MCF 10A (cell line): ENCODE results near the gene NUP98. TPM values are rescaled to one million over a fixed set of nuclear protein-coding genes. Genes with fewer than 3 reads are reported as not detected.

Source experiments
- BruUV-seq: library from RNA; stranded (reverse); fragments of 400-500 nt; replicated peaks from 2 replicates; lab custom pipeline; 2021; lab: Mats Ljungman, UMichigan
- CTCF ChIA-PET: fragments of 300-600 bp; sonication (Branson Sonifier 250); formaldehyde crosslinking; extraction: SDS; loops from one replicate; lab custom pipeline; 2021; ENCODE audit warnings: antibody characterized with exemption, inconsistent platforms; lab: Yijun Ruan, JAX
- POLR2A ChIA-PET: fragments of 300-600, 350-650 bp; sonication (Branson Sonifier 250); formaldehyde crosslinking; extraction: SDS; loops from one replicate; lab custom pipeline; 2020; ENCODE audit warnings: antibody characterized with exemption, inconsistent platforms; lab: Yijun Ruan, JAX
- DNase-seq: peaks from one replicate; pipeline ENCODE4 v3.0.0-alpha.2; 2018; ENCODE audit not compliant: unreplicated experiment
- H3K27ac Mint-ChIP-seq: one replicate; pipeline ENCODE4 v1.8.0; 2022; ENCODE audit warnings: mild to moderate bottlenecking, low read depth, mixed read lengths; ENCODE audit not compliant: unreplicated experiment
- H3K27me3 Mint-ChIP-seq: one replicate; pipeline ENCODE4 v1.8.0; 2022; ENCODE audit warnings: mixed read lengths; ENCODE audit not compliant: insufficient read depth, unreplicated experiment
- H3K36me3 Mint-ChIP-seq: one replicate; pipeline ENCODE4 v1.8.0; 2022; ENCODE audit warnings: mild to moderate bottlenecking, moderate library complexity, mixed read lengths; ENCODE audit not compliant: insufficient read depth, unreplicated experiment
- H3K4me1 Mint-ChIP-seq: one replicate; pipeline ENCODE4 v1.8.0; 2022; ENCODE audit warnings: mixed read lengths; ENCODE audit not compliant: insufficient read depth, unreplicated experiment
- H3K4me3 Mint-ChIP-seq: one replicate; pipeline ENCODE4 v1.8.0; 2022; ENCODE audit warnings: mild to moderate bottlenecking, moderate library complexity, mixed read lengths; ENCODE audit not compliant: unreplicated experiment
- H3K9me3 Mint-ChIP-seq: one replicate; pipeline ENCODE4 v1.8.0; 2022; ENCODE audit warnings: mixed read lengths; ENCODE audit not compliant: unreplicated experiment
- CTCF ChIP-seq: fragments of 200-600 bp; IDR thresholded peaks from one replicate; pipeline ENCODE4 v1.8.0; 2022; ENCODE audit warnings: antibody characterized with exemption, mild to moderate bottlenecking; ENCODE audit not compliant: unreplicated experiment
- intact Hi-C: fragments of 100-400 bp; cut with micrococcal nuclease; formaldehyde crosslinking; loops from 2 replicates; pipeline ENCODE4 v1.14.1; 2022
- total RNA-seq: library from RNA; stranded (reverse); gene quantifications from 2 replicates; pipeline ENCODE4 v1.2.3, GENCODE V29; 2022

The NUP98 gene
- total RNA-seq, 1 experiment from 2014 or later: 83.7 TPM

GRCh38 chr11:3840004-3840869 is 42.9 kb upstream of the NUP98 start:
- peaks cover 29% of the 10 kb centered on the region for H3K4me1 Mint-ChIP-seq
- intact Hi-C loops: no loop called here
- peak overlapping the region; percentile 59 for H3K27ac Mint-ChIP-seq
- ChIA-PET CTCF (interaction anchor here (0.6 to 20.5 kb wide), 8 partner anchors 10 to 268 kb away, joined by 4 to 1105 read pairs (median 18); partner anchors contain the start of genes PGAP2 and STIM1), POLR2A (interaction anchor here (0.6 to 2.9 kb wide), 13 partner anchors 10 to 233 kb away, joined by 3 to 45 read pairs (median 5); partner anchors contain the start of genes NUP98, PGAP2 and STIM1)
- no peak for DNase-seq
- no peaks in the 10 kb centered on the region for H3K27me3 Mint-ChIP-seq
- BruUV-seq: no TSS peak
- H3K4me3 Mint-ChIP-seq: peak overlapping the region; percentile 80
- no peaks in the 10 kb centered on the region for H3K9me3 Mint-ChIP-seq
- no peak for TF ChIP-seq CTCF
- peaks cover 11% of the 10 kb centered on the region for H3K36me3 Mint-ChIP-seq

GRCh38 chr11:3838504-3838903 is 41.1 kb upstream of the NUP98 start:
- POLR2A ChIA-PET: interaction anchor here (0.6 to 1.2 kb wide), 3 partner anchors 10 to 29 kb away, joined by 3 to 4 read pairs (median 4); partner anchors contain the start of gene STIM1
- H3K4me3 Mint-ChIP-seq: peak overlapping the region; percentile 17
- peaks cover 22% of the 10 kb centered on the region for H3K36me3 Mint-ChIP-seq
- intact Hi-C loops: no loop called here
- no peaks in the 10 kb centered on the region for H3K27me3 Mint-ChIP-seq
- no TSS peak for BruUV-seq
- peaks cover 41% of the 10 kb centered on the region for H3K4me1 Mint-ChIP-seq
- DNase-seq: no peak
- CTCF ChIA-PET: interaction anchor here (0.6 to 20.5 kb wide), 8 partner anchors 10 to 231 kb away, joined by 3 to 1105 read pairs (median 8); partner anchors contain the start of gene PGAP2
- no peak for TF ChIP-seq CTCF
- H3K9me3 Mint-ChIP-seq: no peaks in the 10 kb centered on the region
- H3K27ac Mint-ChIP-seq: peak overlapping the region; percentile 56

- no peaks in the 10 kb centered on the region for H3K27me3 Mint-ChIP-seq
- peaks cover 42% of the 10 kb centered on the region for H3K4me1 Mint-ChIP-seq
- ChIA-PET POLR2A (interaction anchor here (1.2 to 1.9 kb wide), 2 partner anchors 18 to 40 kb away, joined by 4 to 9 read pairs; partner anchors contain the start of genes NUP98 and STIM1), CTCF (interaction anchor here (0.6 to 20.5 kb wide), 7 partner anchors 9 to 232 kb away, joined by 3 to 1105 read pairs (median 10); partner anchors contain the start of gene PGAP2)
- intact Hi-C loops: no loop called here
- TF ChIP-seq CTCF: no peak
- H3K9me3 Mint-ChIP-seq: no peaks in the 10 kb centered on the region
- no peak overlapping the region for H3K27ac Mint-ChIP-seq
- peaks cover 30% of the 10 kb centered on the region for H3K36me3 Mint-ChIP-seq
- no peak overlapping the region for H3K4me3 Mint-ChIP-seq
- no TSS peak for BruUV-seq
- peak; percentile 33 for DNase-seq
These were observed 40.4 kb upstream of the NUP98 start for GRCh38 chr11:3837793-3838192.

GRCh38 chr11:3836903-3837302 is 39.5 kb upstream of the NUP98 start:
- ChIA-PET POLR2A (interaction anchor here (1.9 kb wide), 1 partner anchor 39 kb away, joined by 9 read pairs; the partner anchor contains the start of gene NUP98), CTCF (interaction anchor here (0.6 to 20.5 kb wide), 8 partner anchors 13 to 233 kb away, joined by 3 to 1105 read pairs (median 7); partner anchors contain the start of genes PGAP2 and STIM1)
- BruUV-seq: no TSS peak
- no peak for DNase-seq
- H3K36me3 Mint-ChIP-seq: peaks cover 35% of the 10 kb centered on the region
- intact Hi-C loops: no loop called here
- H3K4me3 Mint-ChIP-seq: no peak overlapping the region
- H3K27ac Mint-ChIP-seq: peak overlapping the region; percentile 42
- H3K9me3 Mint-ChIP-seq: no peaks in the 10 kb centered on the region
- H3K4me1 Mint-ChIP-seq: peaks cover 44% of the 10 kb centered on the region
- no peaks in the 10 kb centered on the region for H3K27me3 Mint-ChIP-seq
- TF ChIP-seq CTCF: no peak
